Epithelial cell of esophagus (primary cell): Measurements from ENCODE around the gene PTH1R.

ENCODE experiments used
- DNase-seq: peaks from one replicate; pipeline ENCODE4 v3.0.0; 2010; ENCODE audit warnings: low read depth
- H3K4me3 ChIP-seq: 2 replicates; pipeline ENCODE4 v1.5.1; 2011; ENCODE audit warnings: mild to moderate bottlenecking, low read length, control low read depth
- CTCF ChIP-seq: IDR thresholded peaks from 2 replicates; pipeline ENCODE4 v1.5.1; 2011; ENCODE audit warnings: low read depth, mild to moderate bottlenecking, low read length, control low read depth, inconsistent platforms; ENCODE audit not compliant: insufficient read depth; ENCODE audit errors: missing control alignments

PTH1R gene

GRCh38 chr3:46880884-46881595 lies 3.5 kb downstream of the PTH1R start:
- TF ChIP-seq CTCF = no peak
- DNase-seq = no peak
- H3K4me3 ChIP-seq = no peak overlapping the region

- no peak overlapping the region for H3K4me3 ChIP-seq
- no peak for TF ChIP-seq CTCF
Measured at GRCh38 chr3:46881596-46882376, 4.3 kb downstream of the PTH1R start.

GRCh38 chr3:46882377-46883053 lies 5.0 kb downstream of the PTH1R start:
- no peak for DNase-seq
- TF ChIP-seq CTCF = no peak
- H3K4me3 ChIP-seq = peak overlapping the region; percentile 26

More at GRCh38 chr3:46881596-46882376, 4.3 kb downstream of the PTH1R start:
- DNase-seq = no peak

GRCh38 chr3:46883054-46883829 lies 5.7 kb downstream of the PTH1R start:
- peak; percentile 28 for DNase-seq
- no peak for TF ChIP-seq CTCF
- H3K4me3 ChIP-seq = no peak overlapping the region

- no peak for DNase-seq
- TF ChIP-seq CTCF = no peak
- H3K4me3 ChIP-seq = no peak overlapping the region
Measured at GRCh38 chr3:46883830-46884185, 6.3 kb downstream of the PTH1R start.

GRCh38 chr3:46884427-46884826 lies 6.9 kb downstream of the PTH1R start:
- H3K4me3 ChIP-seq = no peak overlapping the region
- DNase-seq = no peak
- TF ChIP-seq CTCF = no peak
